SK-N-SH treated with all-trans-retinoic acid at 6 μM for 48 hours (cell line): ENCODE data around the gene RPLP2.

Source experiments
- ATAC-seq: fragments of 200-7000 bp; cut with Tn5 transposase; 3 replicates; pipeline ENCODE4 v1.9.1; 2020; ENCODE audit warnings: mild to moderate bottlenecking, moderate library complexity
- ARNTL ChIP-seq: fragments of 450-650 bp; formaldehyde crosslinking; IDR thresholded peaks from 2 replicates; pipeline ENCODE4 v1.5.0; 2020; ENCODE audit warnings: low read depth, mild to moderate bottlenecking, moderate library complexity, borderline replicate concordance
- BACH2 ChIP-seq: fragments of 250-450 bp; sonication (Bioruptor Pico); IDR thresholded peaks from 2 replicates; pipeline ENCODE4 v1.9.0; 2021; ENCODE audit warnings: mild to moderate bottlenecking, borderline replicate concordance
- CREB5 ChIP-seq: fragments of 250-450 bp; sonication (Bioruptor Pico); IDR thresholded peaks from 2 replicates; pipeline ENCODE4 v1.5.1; 2020; ENCODE audit warnings: low read depth, mild to moderate bottlenecking, moderate library complexity
- CSDC2 ChIP-seq: fragments of 250-450 bp; sonication (Bioruptor Pico); IDR thresholded peaks from 2 replicates; pipeline ENCODE4 v1.5.0; 2020; ENCODE audit warnings: mild to moderate bottlenecking, moderate library complexity
- ESRRG ChIP-seq: fragments of 250-450 bp; sonication (Bioruptor Pico); IDR thresholded peaks from 2 replicates; pipeline ENCODE4 v1.6.1; 2021; ENCODE audit warnings: mild to moderate bottlenecking
- OSR1 ChIP-seq: fragments of 250-450 bp; sonication (Bioruptor Pico); IDR thresholded peaks from 2 replicates; pipeline ENCODE4 v1.8.0; 2022; ENCODE audit warnings: moderate library complexity, mild to moderate bottlenecking, inconsistent platforms
- PATZ1 ChIP-seq: fragments of 250-450 bp; sonication (Bioruptor Pico); IDR thresholded peaks from 2 replicates; pipeline ENCODE4 v1.8.0; 2020; ENCODE audit warnings: mild to moderate bottlenecking, moderate library complexity, borderline replicate concordance
- POU6F1 ChIP-seq: fragments of 250-450 bp; sonication (Bioruptor Pico); IDR thresholded peaks from 2 replicates; pipeline ENCODE4 v1.8.0; 2021; ENCODE audit warnings: low read depth, mild to moderate bottlenecking, moderate library complexity, borderline replicate concordance
- PPARA ChIP-seq: fragments of 250-450 bp; sonication (Bioruptor Pico); IDR thresholded peaks from 2 replicates; pipeline ENCODE4 v1.5.0; 2020; ENCODE audit warnings: mild to moderate bottlenecking, borderline replicate concordance
- RARB ChIP-seq: fragments of 250-450 bp; sonication (Bioruptor Pico); IDR thresholded peaks from 2 replicates; pipeline ENCODE4 v1.8.0; 2021; ENCODE audit warnings: mild to moderate bottlenecking, moderate library complexity
- SNAI2 ChIP-seq: fragments of 250-450 bp; sonication (Bioruptor Pico); IDR thresholded peaks from 2 replicates; pipeline ENCODE4 v1.5.0; 2020; ENCODE audit warnings: mild to moderate bottlenecking, moderate library complexity
- TCF4 ChIP-seq: fragments of 250-450 bp; sonication (Bioruptor Pico); IDR thresholded peaks from 2 replicates; pipeline ENCODE4 v1.8.0; 2021; ENCODE audit warnings: mild to moderate bottlenecking, moderate library complexity, borderline replicate concordance
- TOX ChIP-seq: fragments of 250-450 bp; sonication (Bioruptor Pico); IDR thresholded peaks from 2 replicates; pipeline ENCODE4 v1.8.0; 2021; ENCODE audit warnings: mild to moderate bottlenecking, moderate library complexity, borderline replicate concordance
- TSHZ2 ChIP-seq: fragments of 250-450 bp; sonication (Bioruptor Pico); IDR thresholded peaks from 2 replicates; pipeline ENCODE4 v1.5.0; 2020; ENCODE audit warnings: mild to moderate bottlenecking, moderate library complexity
- ZC3H10 ChIP-seq: fragments of 250-450 bp; sonication (Bioruptor Pico); IDR thresholded peaks from 2 replicates; pipeline ENCODE4 v1.5.1; 2021; ENCODE audit warnings: mild to moderate bottlenecking, moderate library complexity
- ZFP30 ChIP-seq: fragments of 450-650 bp; formaldehyde crosslinking; IDR thresholded peaks from 2 replicates; pipeline ENCODE4 v1.5.0; 2022; ENCODE audit warnings: mild to moderate bottlenecking, moderate library complexity
- ZNF8 ChIP-seq: fragments of 450-650 bp; formaldehyde crosslinking; IDR thresholded peaks from 2 replicates; pipeline ENCODE4 v1.5.0; 2020; ENCODE audit warnings: mild to moderate bottlenecking, moderate library complexity

Gene RPLP2

GRCh38 chr11:779955-780532 is 29.7 kb upstream of the RPLP2 start:
- no peak for TF ChIP-seq SNAI2
- no peak for TF ChIP-seq PPARA (CRISPR knock-in tag)
- no peak for TF ChIP-seq TOX (CRISPR knock-in tag)
- no peak for TF ChIP-seq OSR1 (CRISPR knock-in tag)
- TF ChIP-seq, all 23 proteins: peak for 0
- no peak for ATAC-seq

GRCh38 chr11:782264-783174 is 27.2 kb upstream of the RPLP2 start:
- ATAC-seq = no peak

More at GRCh38 chr11:782264-783174, 27.2 kb upstream of the RPLP2 start:
- TF ChIP-seq PATZ1 (CRISPR knock-in tag) (no peak), BACH2 (no peak), CSDC2 (CRISPR knock-in tag) (no peak), ZFP30 (CRISPR knock-in tag) (no peak), ZNF8 (CRISPR knock-in tag) (no peak), TCF4 (no peak), ARNTL (no peak), ESRRG (CRISPR knock-in tag) (no peak), PPARA (CRISPR knock-in tag) (no peak), SNAI2 (no peak), CREB5 (CRISPR knock-in tag) (no peak), RARB (CRISPR knock-in tag) (no peak), TSHZ2 (CRISPR knock-in tag) (no peak), ZC3H10 (CRISPR knock-in tag) (no peak), POU6F1 (CRISPR knock-in tag) (no peak)
